Measurements from ENCODE around the gene TRIP10.
"Not testable (repeated sequence)": the region's sequence is repeated elsewhere in the genome, so short reads cannot be mapped to it uniquely, and the experiment has no call there.

TRIP10 gene

GRCh38 chr19:6739390-6739882 lies at the start of gene TRIP10:
TRIP10 (plus strand) TSS chr19:6739680; CDS start chr19:6739762, 82 bp downstream.
- DNase-seq (ENCODE audit: low read depth in 2 of 2) = peak; percentile 61 to 78

DNA sequence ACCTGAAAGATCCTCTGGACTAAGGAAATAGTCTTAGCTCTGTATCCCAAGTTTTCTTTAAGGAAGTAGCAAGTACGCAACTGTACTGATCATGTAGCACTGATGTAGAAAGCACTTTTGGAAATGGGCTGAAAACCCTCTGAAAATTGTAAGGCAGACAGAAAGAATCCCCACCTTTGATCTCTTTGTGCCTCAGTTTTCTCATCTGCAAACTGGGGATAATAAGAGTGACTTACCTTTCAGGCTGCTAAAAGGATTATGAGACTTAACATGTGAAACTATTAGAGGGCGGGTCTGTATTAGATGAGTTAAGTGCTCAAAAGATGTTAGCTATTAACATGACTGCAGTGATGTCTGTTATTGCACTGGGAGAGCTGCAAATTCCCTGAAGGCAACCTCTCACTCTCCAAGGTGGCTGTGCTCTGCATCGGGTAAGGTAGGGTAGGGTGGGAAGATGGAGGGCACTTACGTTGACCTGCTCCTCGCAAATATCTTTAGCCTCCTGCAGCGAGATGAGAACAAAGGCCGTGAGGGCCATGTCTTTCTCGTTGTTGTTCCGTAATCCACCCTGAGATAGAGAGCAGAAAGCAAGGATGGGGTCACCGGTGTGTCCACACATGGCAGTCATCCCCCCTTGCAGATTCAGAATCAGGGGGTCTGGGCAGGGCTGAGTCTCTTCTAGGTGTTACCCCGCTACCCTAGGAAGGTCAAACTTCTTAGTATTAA lies 49.2 kb upstream of the TRIP10 start:
- no peak for DNase-seq (ENCODE audit: low read depth in 2 of 2)

DNA sequence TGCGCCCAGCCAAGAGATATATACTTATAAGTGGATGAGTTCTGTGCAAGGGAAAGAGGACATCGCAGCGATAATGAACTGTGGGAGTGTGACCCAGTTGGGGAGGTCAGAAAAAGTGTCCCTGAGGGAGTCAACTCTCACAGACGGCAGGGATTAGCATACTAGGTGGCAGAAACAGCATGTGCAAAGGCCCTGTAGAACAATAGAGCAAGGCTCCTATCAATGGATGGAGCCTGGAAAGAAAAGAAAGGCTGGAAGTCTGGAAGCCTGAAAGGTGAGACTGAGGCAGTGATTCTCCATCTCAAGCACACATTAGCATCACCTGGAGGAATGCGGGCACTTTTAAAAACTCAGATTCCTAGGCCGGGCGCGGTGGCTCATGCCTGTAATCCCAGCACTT lies 48.1 kb upstream of the TRIP10 start:
- no peak for DNase-seq (ENCODE audit: low read depth in 2 of 2)

- no peak for DNase-seq (ENCODE audit: low read depth in 2 of 2)
These were observed 47.5 kb upstream of the TRIP10 start for GRCh38 chr19:6692027-6692426.

DNA sequence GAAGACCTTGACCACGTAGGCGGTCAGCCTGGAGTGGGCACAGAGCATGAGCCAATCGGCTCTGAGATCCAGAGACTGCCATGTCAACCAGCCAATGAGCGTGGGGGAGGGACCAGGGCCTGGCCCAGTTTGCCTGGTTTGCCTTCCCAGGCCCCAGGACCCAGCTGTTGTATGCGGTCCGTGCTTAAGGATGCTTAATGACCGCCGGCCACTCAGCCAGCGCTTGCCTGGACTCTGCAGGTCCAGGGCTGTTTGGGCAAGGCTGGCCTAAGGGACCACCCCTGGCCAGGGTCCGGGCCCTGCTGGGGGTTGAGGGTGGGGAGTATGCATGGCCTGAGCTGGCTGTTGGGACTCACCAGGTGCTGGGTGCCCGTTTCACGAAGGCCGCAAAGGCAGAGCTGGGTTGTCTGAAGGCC lies 46.4 kb upstream of the TRIP10 start:
- no peak for DNase-seq (ENCODE audit: low read depth in 2 of 2)

- no peak for DNase-seq (ENCODE audit: low read depth in 2 of 2)
These were observed 45.8 kb upstream of the TRIP10 start for GRCh38 chr19:6693681-6694080.

- no peak for DNase-seq (ENCODE audit: low read depth in 2 of 2)
These were observed 45.2 kb upstream of the TRIP10 start for GRCh38 chr19:6694147-6694815.

- no peak for DNase-seq (ENCODE audit: low read depth in 2 of 2)
These were observed 43.1 kb upstream of the TRIP10 start for GRCh38 chr19:6696239-6696820.

DNA sequence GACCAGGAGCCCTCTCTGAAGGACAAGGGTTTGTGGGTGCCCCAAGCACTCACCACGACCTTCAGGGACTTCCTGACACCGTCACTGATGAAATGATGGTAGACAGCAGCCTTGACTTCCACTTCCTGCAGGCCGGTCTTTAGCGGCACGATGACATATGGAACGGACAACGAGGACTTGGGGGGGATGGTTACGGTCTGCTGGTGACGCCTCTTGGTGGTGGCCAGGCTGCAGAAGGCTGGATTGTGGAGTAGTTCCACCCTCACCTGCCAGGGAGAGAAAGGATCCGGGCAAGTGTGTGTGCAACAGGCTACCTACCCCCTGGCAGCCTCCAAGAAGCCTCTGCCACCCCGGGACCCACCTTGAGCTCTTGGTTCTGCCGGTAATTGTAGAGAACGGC lies 42.2 kb upstream of the TRIP10 start:
- DNase-seq (ENCODE audit: low read depth in 2 of 2) = no peak

- no peak for DNase-seq (ENCODE audit: low read depth in 2 of 2)
These were observed 39.5 kb upstream of the TRIP10 start for GRCh38 chr19:6699935-6700334.

DNA sequence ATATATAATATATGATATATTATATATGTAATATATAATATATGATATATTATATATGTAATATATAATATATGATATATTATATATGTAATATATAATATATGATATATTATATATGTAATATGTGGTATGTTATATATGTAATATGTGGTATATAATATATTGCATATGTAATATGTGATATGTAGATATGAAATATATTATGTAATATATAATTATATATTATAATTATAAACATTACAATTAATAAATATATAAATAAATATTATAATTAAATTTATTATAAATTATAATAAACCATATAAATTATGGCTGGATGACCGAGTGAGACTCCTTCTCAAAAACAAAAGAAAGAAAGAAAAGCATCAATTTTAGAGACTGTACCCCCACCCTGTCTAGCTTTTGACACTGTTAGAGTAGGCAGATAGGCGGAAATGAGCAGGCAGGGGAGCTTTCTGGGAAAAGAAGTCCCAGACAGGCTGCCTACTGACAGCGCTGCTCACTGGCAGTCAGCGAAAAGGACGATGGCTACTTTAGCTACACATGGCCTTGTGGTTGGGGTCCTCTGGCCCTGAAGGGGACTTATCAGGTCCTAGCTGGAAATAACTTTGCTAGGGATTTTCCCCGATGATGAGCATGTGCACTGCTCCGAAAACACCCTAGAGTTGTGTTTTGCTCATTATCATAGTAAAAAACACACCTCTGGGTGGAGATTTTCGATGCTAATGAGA lies 38.7 kb upstream of the TRIP10 start:
- no peak for DNase-seq (ENCODE audit: low read depth in 2 of 2)

DNA sequence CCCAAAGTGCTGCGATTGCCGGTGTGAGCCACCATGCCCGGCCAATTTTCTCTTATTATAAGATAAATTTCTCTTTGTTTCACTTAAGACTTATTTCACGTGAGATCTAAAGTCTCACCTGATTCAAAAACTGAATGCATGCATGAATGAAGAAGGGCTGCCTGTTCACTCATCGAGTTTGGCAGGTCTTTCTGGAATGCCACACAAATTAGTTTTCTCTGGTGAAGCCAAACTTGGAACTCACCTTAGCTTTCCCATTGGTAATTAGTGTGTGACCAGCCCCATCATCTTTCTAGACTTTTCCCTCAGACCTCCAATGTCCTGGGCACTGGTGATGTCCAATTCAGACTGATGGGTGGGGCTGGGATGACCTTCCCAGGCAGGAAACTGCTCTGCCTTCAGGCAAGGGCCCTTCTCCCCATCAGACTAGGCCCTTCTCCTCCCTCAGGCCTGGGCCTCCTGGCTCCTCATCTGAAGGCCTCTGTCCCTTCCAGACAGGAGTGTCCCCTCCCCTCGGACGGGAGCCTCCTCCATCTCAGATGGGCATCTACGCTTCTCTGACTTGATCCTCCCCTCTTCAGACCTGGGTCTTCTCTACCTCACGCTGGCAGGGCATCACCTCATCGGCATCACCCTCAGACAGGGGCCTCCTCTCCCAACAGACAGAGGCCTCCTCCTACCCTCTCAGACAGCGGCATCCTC lies 33.4 kb upstream of the TRIP10 start:
- DNase-seq (ENCODE audit: low read depth in 2 of 2) = no peak

DNA sequence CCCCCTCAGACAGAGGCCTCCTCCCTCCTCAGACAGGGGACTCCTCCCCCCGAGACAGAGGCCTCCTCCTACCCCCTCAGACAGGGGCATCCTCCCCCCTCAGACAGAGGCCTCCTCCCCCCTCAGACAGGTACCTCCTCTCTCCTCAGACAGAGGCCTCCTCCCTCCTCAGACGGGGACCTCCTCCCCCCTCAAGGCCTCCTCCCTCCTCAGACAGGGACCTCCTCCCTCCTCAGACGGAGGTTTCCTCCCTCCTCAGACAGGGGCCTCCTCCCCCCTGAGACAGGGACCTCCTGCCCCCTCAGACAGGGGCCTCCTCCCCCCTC lies 32.9 kb upstream of the TRIP10 start:
- DNase-seq (ENCODE audit: low read depth in 2 of 2) = no peak

DNA sequence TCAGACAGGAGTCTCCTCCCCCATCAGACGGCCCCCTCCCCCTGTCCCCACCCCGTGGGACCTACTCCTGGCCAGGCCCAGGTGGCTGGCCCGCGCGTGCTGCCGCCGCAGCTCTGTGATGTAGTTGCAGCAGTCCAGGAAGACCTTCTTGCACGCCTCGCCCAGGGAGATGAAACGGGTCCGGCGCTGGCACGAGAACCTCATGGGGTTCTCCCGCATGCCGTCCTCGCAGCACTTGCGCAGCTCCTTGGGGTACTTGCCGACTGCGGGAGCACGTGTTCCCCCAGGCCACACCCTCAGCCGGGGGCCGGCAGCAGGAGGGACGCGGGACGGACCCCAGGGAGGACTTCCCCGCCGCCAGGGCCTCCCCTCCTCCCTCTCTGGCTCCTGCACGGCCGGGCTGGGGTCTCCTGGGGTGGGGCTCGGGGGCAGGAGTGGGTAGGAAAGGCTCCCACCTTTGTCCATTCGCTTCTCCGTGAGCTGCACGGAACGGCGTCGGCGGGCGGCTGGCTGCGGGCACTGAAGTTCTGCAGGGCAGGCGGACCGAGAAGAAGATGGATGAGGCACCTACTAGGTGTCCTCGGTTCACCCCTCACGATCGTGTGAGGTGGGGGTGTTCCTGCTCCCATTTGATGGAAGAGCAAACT lies 32.3 kb upstream of the TRIP10 start:
- DNase-seq (ENCODE audit: low read depth in 2 of 2) = no peak

DNA sequence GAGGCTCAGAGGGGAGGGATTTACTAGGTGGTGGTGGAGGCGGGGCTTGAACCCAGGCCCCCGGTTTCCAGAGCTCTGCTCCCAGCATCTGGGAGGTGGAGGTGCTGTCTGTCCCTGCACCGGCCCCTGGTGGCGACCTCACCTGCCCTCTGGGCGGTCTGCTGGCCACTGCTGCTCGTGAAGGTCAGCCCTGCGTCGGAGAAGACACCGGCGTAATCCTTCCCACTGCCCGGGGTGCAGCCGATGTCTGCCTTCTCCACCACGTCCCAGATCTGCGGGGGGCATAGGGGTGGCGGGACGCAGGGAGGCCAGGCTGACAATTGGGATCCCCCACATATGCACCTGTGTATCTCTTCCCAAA lies 31.8 kb upstream of the TRIP10 start:
- DNase-seq (ENCODE audit: low read depth in 2 of 2) = no peak

- DNase-seq (ENCODE audit: low read depth in 2 of 2) = no peak
These were observed 31.1 kb upstream of the TRIP10 start for GRCh38 chr19:6708346-6708745.

DNA sequence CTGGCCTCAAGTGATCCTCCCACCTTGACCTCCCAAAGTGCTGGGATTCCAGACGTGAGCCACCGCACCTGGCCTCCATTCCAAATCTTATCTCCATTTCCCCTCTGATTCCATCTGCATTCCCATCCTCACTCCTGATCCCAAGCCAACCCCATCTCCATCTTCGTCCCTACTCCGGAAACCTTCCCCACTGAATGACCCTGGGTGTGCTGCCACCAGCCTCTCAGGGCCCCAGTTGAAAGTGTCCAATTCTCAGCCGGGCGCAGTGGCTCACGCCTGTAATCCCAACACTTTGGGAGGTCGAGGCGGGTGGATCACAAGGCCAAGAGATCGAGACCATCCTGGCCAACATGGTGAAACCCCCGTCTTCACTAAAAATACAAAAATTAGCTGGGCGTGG lies 30.6 kb upstream of the TRIP10 start:
- not testable (repeated sequence) for DNase-seq (ENCODE audit: low read depth in 2 of 2)

GRCh38 chr19:6709549-6709948 lies 29.9 kb upstream of the TRIP10 start:
- no peak for DNase-seq (ENCODE audit: low read depth in 2 of 2)

DNA sequence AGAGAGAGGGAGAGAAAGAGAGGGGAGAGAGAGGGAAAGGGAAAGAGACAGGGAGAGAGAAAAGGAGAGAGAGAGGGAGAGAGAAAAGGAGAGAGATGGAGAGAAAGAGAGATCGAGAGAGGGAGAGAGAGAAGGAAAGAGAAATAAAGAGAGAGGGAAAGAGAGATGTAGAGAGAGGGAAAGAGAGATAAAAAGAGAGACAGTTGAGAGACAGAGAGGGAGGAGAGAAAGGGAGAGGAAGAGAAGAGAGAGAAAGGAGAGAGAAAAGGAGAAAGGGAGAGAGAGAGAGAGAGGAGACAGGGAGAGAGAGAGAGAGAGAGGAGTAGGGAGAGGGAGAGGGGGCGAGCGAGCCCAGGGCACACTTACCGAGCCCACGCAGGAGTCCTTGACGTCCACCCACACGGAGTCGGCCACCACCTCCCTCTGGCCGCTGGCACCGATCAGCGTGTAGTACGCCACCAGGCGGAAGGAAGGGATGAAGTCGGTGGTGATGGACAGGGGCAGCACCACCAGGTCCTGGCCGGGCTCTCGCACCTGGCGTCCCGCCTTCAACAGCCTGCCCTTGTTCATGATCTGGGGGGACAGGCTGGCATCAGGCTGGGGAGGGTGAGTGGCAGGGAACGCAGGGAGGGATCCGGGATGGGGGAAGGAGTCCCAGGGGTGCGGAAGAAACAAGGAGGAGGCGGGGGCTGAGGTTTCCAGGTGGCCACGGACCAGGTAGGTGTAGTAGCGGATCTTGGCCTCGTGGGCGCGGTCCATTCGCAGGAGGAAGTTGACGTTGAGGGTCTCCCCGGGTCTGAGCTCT lies 29.0 kb upstream of the TRIP10 start:
- no peak for DNase-seq (ENCODE audit: low read depth in 2 of 2)

DNA sequence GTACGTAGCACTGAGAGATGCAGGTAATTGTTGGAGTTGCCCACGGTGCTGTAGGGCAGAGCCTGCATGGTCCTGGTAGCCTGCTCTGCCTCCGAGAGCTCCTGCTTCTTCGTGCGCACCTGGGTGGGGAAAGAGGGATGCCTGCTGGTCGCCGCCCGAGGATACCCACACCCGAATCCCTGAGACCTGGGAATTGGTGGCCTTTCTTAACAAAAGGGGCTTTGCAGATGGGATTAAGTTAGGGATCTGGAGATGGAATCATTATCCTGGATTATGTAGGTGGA lies 28.5 kb upstream of the TRIP10 start:
- DNase-seq (ENCODE audit: low read depth in 2 of 2) = no peak

- DNase-seq (ENCODE audit: low read depth in 2 of 2) = no peak
These were observed 27.9 kb upstream of the TRIP10 start for GRCh38 chr19:6711605-6712004.
